Stimulated activated CD4-positive, alpha-beta T cell treated with anti-CD3 and anti-CD28 coated beads, Interleukin-4, amount 100 ng/mL, for 48 hours (primary cell): ENCODE data around the gene CARNS1.

Experiments used
- DNase-seq, 2 donors: peaks; one replicate each; pipeline ENCODE4 v3.0.0-alpha.2; 2020; ENCODE audit warnings: low read depth in 2 of 2

Gene CARNS1

DNA sequence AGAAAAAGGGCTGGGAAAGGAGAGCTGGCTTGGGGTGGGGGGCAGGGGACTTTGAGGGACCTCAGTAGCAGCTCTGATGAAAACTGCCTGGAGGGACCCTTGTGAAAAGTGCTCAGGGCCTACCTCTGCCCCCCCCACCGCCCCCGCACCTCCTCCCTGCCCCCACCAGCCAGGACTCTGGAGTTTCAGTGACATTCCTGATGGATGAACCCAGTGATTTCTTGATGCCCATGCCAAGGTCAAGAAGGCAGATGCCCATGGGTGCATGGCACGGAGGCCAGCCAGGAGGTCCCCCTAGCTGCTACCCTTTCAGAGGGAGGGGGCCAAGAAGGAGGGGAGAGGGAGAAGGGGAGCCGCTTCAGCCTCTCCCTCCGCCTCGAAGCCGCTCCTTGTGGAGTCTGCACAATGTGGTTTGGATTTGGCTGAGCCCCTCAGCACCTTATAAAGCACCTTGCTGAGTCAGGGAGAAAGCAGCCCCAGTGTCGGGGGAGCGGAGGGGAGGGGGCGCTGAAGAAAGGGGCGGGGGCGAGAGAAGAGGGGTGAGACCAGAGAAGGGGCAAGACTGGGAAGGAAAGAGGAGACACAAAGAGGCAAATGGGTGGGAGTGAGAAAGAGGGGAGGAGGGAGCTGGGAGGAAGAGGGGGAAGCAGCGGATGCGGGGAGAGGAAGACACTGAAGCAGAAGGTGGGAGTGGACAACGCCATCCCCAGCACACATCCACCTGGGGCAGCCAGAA lies 40.0 kb upstream of the CARNS1 start:
- no peak for DNase-seq

DNA sequence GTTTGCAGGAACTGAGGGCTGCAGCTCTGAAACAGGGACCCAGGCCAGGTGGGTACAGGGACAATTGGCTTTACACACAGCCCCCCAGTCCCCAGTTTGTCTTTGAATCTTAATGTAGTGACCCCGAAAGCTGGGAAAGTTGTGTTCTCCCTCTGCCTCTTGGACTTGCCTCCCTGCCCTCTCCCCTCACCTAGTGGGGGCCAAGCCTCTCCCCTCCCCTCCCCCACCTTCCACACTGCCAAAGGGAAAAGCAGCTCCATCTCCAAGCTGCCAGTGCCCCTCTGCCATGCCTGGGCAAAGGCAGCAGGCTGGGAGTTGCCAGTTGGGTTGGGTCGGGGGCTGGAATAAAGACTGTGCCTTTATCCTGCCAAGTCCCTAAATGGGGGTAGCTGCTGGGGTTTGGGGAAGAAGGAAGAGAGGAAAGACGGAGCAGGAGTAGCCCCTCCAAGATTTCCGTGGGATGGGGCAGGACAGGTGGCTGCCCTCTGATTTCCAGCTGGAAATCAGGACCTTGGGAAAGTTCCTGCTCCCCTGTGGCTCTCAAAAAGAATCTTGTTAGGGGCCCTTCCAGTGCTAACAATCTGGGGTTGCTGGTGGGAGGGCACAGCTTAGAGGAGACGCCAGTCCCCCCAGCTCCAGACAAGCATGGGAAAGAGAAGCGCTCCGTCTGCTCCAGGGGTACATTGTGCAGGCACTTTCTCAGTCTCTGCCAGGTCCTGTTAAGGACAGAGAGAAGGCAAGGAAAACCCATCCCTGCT lies 39.2 kb upstream of the CARNS1 start:
- no peak for DNase-seq

DNA sequence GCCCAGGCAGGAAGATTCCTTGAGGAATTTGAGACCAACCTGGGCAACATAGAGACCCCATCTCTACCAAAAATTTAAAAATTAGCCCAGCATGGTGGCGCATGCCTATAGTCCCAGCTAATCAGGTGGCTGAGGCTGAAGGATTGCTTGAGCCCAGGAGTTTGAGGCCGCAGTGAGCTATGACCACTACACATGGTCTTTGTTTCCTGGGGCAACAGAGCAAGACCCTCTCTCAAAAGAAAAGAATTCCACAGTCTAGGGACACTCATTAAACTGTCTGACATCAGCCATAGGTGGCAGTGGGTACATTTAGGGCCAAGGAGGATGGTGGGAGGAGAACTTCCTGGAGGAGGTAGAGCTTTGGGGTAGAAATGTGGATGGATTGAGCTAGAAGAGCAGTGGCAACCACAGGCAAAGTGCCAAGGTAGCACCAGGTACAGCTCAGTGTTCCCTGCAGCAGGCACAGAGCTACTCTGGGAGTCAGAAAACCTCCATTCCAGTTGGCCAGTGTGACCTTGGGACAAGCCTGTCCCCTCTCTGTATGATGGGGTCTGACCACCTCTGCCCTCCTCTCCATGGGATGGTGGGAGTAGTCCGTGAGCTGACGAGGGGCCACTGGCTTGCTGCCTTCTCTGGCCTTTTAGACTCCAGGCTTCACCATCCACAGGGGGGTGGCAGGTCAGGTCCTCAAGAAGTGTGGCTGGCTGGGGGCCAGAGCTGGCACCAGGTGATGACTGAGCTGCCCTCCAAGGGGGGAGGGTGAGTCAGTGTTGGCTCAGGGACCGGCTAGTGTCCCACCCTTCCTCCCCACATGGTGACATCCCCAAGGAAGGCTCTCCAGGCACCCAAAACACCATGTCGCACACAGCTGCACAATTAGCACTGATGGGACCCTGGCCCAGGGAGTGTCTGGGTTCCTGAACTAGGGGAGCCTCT lies 38.3 kb upstream of the CARNS1 start:
- no peak for DNase-seq

DNA sequence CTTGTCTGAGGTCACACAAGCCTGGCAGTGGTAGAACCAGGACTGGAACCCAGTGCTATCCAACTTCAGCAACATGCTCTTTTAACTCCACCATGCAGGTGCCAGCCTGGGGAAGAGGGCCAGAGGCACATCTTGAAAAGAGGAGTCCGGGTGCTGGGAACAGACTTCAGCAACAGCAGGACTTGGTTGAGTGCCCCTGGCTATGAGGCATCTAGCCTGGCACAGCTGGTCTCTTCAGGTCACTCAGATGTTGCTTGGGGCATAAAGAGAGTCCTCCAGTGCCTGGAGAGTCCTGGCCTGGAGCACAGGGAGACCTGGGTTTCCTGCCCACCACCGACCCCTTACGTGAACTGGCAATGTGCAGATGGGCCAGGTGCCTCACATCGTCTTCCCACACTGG lies 36.9 kb upstream of the CARNS1 start:
- no peak for DNase-seq

DNA sequence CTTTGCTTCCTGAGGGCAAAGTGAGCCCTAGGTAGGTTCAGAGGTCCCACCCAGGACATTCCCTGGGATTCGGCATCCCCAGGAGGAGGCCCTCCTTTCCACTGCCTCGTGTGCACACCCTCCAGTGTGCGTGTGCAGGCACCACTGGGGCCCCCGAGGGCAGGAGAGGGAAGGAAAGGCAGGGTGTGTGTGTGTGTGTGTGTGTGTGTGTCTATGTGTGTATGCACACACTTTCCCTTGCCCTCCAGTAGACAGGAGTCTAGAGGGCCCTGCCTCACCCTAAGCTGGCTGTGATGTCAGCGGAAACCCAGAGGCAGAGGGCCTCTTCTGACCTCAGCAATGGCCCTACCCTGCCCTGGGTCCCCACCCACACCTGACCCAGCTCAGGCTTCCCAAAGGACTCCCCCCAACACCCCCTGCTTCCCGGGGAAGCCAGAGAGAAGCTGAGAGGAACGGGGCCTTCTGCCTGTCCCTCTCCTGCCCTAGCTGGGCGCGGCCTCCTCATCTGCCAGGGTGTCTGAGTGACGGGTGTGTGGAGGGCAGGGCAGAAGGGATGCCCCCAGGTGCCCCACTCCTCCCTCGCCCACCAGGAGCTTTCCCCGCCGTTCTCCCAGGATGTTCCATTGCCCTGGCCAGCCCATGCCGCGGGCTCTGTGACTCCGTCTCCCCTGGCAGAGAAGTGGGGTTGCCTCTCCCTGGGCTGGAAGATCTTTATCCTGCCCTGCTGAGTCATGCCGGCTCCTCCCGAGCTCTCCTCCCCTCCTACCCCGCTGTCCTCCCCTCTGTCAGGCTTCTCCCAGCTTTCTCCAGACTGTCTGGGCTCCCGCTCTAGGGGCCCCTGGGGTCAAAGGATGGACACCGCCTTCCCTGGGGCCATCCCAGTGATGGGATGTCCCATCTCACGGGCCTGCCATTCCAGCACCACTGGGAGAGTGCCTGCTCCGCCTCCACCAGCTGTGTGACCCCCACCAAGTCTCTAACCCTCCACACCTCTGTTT lies 36.1 kb upstream of the CARNS1 start:
- no peak for DNase-seq

DNA sequence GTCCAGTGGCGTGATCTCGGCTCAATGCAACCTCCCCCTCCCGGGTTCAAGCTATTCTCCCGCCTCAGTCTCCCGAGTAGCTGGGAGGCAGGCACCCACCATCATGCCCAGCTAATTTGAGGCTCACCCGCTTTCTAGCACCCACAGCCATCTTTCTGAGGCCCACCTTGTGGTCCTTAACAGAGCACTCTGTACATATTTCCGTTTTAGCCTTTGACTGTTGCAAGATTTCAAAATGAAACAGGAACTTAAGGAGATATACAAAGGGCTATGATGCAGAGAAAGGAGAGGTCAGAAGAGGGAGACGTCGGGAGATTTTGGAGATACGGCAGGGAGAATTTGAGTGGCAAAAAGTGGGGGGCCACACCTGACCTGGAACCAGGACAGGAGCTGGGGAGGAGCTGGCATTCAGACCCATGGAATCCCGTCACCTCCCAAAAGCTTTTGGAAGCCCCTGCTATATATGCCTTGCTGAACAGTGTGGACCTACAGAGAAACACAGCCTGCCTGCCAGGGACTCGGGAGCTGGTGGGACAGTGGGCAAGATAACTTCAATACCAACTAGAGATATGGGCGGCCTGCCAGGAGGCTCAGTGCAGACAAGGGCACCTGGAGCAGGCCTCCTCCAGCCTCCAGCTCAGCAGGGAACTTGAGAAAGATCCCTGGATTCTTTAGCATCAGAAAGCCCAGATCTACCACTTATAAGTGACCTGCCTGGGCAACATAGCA lies 34.1 kb upstream of the CARNS1 start:
- no peak for DNase-seq

DNA sequence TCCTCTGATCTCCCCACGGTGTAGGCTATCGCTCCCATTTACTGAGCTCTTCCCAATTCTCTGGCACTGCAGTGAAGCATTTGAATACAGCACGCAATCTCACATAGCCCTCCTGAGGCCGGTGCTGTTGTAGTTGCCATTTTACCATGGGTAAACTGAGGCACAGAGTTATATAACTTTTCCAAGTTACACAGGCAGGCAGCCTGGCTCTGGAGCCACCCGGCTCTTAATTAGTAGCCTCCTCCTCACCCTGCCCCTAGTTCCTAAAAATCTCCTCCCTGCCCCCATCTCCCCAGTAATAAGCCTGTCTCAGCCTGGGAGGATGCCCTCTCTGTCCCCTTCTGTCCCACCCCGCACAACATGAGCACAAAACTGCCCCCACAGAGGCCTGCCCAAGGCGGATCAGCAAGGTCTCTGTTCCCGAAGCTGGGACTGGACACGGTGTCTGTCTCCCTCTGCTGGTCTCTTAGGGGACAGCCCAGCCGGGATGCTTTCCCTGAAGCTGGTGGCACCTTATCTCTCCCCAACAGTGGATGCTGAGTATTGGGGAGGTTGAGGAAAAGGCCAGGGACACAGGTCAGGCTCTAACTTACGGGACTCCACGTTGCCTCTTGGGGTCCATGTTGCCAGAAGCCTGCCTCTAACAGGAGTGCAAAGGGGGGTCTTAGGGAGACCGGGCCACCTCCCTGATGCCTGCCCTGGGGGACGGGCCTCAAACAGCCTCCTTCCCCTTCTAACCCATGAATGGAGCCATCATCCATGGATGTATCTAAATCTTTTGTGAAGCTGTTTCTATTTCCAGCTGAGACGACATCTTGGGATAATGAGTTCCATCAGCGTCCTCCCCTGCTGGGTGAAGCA lies 33.0 kb upstream of the CARNS1 start:
- peak; percentile 75 to 77 for DNase-seq

DNA sequence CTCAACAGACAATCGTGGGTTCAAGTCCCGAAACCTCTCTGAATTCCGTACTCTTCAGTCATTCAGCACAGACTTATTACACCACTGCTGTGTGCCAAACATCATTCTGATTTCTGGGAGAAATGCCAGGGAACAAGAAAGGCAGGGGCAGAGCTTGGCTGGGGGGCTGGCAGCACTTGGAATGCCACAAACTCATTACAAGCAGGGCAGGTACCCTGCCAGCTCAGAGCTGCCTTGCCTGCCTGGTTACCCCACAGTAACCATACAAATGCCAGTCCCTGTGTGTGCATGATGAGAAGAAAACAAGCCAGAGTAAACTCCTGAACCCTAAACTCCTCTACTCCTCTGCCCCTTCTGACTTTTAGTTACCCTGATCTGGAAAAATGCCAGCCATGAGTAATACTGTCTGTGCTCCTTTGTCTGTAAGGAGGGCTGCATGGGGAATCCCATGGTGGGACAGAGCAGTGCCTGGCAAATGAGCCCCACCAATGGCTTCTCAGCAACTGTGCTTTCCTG lies 30.6 kb upstream of the CARNS1 start:
- no peak for DNase-seq

DNA sequence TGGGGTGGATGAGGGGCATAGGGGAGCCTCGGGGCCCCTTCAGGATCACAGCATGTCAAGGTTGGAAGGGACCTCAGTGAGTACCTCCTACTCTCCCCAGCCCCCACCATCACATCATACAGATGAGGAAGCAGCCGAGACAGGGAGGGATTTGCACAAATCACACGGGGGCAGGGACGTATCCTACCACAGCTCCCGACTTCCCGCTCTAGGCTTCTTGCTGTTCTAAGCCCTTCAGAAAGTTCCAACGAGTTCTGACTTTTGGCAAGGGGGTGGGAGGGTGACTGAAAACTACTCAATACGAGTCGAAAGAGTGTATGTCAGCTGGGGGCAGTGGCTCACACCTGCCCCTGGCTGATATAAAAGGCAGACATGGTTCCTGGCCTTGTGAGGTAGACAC lies 28.4 kb upstream of the CARNS1 start:
- DNase-seq: no peak

DNA sequence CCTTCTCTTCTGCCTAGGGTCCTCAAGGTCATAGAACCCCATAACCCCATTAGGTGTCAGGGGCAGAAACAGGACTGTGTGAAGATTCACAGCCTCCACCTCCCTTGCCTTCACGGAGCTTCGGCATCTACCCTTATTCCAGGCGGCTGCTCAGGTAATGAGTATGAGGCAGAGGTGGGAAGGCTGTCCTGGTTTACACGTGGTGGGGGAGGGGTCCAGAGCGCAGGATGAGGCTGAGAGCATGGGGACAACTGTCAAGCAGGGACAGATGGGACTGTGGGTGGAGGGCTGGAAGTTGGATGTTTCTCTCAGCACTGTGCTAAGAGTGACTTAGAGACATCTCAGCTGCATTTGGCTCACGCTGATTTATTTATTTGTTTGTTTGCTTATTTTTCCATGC lies 28.0 kb upstream of the CARNS1 start:
- no peak for DNase-seq

DNA sequence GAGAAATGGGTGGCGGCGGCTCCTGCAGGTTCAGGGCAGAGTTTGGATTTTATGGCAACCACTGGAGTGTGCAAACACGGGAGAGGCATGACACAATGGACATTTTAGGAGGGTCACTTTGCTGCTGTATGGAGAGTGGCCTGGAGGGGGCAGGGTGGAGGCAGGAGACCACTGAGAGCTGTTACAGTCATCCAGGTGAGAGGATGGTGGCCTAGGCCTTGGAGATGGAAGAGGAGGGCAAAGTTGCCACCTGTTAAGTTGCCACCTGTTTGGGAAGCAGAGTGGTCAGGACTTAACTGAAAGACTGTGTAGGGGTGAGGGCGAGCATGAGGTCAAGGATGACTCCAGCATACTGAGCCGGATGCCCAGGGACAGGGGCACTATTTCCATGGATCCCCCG lies 26.0 kb upstream of the CARNS1 start:
- no peak for DNase-seq

DNA sequence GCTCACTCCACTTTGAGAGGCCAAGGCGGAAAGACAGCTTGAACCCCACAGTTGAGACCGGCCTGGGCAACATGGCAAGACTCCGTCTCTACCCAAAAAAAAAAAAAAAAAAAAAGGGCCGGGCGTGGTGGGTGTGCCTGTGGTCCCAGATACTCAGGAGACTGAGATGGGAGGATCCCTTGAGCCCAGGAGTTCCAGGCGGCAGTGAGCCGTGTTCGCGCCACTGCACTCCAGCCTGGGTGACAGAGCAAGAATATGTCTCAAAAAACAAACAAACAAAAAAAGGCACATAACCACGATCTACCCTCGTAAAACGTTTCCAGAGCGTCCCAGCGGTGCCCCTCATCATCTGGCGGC lies 24.6 kb upstream of the CARNS1 start:
- no peak for DNase-seq

DNA sequence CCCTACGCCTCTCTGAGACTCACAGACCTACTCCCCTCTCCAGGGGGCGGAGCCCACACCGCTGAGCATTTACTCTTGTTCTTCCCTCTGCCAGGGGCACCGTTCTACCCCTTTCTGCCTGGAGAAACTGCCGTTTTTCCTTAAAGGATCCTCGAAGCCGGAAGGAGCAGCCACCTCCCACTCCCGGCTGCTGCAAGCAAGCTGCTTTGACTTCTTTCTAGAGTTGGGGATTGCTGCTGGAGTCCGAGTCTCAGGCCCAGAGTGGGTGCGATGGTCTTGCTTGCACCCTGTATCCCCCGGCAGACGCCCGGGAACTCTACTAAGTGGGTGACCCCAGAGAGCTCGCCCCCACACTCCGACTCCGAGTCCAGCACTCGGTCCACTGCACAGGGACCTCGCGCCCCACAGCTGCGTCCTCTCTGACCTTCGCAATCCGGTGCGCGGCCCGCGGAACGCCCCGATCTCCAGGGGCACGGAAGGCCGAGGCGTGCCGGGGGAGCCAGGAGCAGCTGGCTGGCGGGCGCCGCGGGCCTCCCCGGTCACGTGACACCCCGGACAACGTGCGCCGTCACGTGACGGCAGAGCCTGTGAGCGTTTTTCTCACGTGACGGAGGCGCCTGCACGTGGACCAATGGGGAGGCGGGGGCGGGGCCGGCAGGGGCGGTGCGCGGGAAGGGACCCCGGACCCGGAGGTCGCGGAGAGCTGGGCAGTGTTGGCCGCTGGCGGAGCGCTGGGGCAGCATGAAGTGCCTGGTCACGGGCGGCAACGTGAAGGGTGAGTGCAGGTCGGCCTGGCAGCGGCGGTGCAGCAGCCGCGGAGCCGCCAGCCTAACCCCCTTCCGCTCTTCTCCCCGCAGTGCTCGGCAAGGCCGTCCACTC lies 23.9 kb upstream of the CARNS1 start, which contains the start of gene RAD9A:
Gene RAD9A (plus strand): TSS at position 683 of the 879 bp plus-strand sequence. CDS start 59 bp downstream, at position 742.
- peak; percentile 91 to 92 for DNase-seq

DNA sequence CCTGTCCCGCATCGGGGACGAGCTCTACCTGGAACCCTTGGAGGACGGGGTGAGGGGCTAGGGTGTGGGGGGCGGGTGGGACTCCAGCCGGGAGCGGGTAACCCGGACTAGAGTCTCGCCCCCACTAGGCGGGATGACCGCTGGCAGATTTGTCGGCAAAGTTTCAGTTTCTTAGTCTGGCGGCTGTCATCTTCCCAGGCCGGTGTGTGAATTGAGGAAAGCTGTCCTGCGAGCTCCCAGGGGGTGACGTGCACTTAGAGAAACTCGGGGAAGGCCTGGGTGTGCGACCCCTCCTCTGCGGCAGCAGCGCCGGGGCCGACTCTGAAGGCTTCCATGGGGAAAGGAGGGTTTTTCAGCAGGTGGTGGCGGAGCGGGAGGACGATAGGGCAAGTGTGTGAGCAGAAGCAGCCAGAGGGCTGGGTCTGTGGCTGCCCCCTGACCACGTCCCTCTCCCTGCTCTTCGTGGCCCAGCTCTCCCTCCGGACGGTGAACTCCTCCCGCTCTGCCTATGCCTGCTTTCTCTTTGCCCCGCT lies 23.2 kb upstream of the CARNS1 start:
- no peak for DNase-seq

DNA sequence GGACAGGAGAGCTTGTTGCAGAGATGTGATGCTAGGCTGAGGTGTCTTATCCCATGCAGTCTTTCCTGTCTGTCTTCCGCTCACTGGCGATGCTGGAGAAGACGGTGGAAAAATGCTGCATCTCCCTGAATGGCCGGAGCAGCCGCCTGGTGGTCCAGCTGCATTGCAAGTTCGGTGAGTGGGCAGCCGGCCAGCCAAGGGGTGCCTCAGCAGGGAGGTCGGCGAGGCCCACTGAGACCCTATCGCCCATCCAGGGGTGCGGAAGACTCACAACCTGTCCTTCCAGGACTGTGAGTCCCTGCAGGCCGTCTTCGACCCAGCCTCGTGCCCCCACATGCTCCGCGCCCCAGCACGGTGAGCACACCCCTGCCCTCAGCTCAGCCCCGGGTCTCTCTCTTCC lies 22.0 kb upstream of the CARNS1 start:
- DNase-seq: no peak

DNA sequence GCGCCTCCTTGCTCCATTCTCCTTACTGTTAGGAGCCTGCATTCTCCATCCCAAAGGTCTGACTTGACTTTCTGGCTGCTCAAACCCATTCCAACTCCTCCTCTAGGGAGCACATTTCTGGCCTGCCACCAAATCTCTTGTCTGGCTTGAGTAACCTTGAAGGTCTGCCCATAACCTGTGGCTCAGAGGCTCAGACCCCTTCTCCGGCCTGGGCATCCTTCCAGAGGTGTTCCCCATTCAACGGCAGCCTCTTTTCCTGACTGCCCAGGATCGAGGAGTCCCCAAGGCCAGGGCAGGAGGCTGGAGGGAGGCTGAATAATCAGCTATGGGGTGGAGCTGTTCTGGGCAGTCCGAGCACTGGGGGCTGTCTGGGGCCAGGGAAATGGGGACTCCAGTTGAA lies 21.5 kb upstream of the CARNS1 start:
- DNase-seq: no peak

DNA sequence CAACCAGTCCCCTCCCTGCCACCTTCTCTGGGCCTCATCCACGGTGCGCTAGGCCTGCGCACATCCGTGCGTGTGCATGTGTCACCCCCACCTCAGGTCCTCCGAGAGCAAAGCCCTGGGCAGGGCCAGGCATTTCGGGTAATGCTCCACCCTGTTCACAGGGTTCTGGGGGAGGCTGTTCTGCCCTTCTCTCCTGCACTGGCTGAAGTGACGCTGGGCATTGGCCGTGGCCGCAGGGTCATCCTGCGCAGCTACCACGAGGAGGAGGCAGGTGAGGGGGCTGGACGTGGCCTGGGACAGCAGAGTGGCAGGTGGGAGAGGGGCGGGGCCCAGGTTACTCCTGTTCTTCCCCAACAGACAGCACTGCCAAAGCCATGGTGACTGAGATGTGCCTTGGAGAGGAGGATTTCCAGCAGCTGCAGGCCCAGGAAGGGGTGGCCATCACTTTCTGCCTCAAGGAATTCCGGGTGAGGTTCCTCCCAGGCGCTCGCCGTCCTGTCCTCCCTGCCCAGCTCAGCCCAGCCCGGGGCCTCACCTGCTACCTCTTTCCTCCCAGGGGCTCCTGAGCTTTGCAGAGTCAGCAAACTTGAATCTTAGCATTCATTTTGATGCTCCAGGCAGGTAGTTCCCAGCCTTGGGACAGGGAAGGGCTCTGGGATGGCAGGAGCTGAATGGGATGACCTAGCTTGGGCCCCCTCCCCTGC lies 19.8 kb upstream of the CARNS1 start:
- DNase-seq: no peak
